Measurements from ENCODE around the gene ZSWIM8. TPM values are rescaled to one million over a fixed set of nuclear protein-coding genes. Genes with fewer than 3 reads are reported as not detected.

ZSWIM8 gene
- total and polyA plus RNA-seq, 2 donors (not counting 3 experiments of a cell fraction or from before 2014, with no cell fraction given), result 111 to 230 TPM

GRCh38 chr10:73790886-73791625 is 5.7 kb downstream of the ZSWIM8 start:
- ChIA-PET CTCF (no interaction called here), POLR2A (no interaction called here)
- intact Hi-C loops (cut with micrococcal nuclease), result no loop called here
- DNase-seq (ENCODE audit: low read depth, low spot score), result no peak
- Histone ChIP-seq H3K79me2 (ENCODE audit: control insufficient read depth, insufficient read depth, low read length) (peaks cover 22% of the 10 kb centered on the region), H3K4me1 (ENCODE audit: control insufficient read depth, extremely low read depth, insufficient read depth, low read length) (peaks cover 12% of the 10 kb centered on the region), H3K9me3 (replicated peaks; ENCODE audit: control insufficient read depth, insufficient read depth, low read length) (no peaks in the 10 kb centered on the region), H3K9me1 (replicated peaks; ENCODE audit: control insufficient read depth, extremely low read depth, insufficient read depth, low read length) (no peaks in the 10 kb centered on the region), H3K4me3 (replicated peaks in 1 of 3; ENCODE audit: insufficient read depth in 1 of 3, low read depth in 1 of 3, low read length in 3 of 3) (no peak overlapping the region), H3K9ac (replicated peaks; ENCODE audit: extremely low read depth, insufficient read depth, low read length) (no peak overlapping the region), H3K27ac (ENCODE audit: insufficient read depth, low read depth, low read length) (no peak overlapping the region), H3K4me2 (ENCODE audit: insufficient read depth, low read length) (no peak overlapping the region), H2AFZ (ENCODE audit: low read depth, low read length) (no peak overlapping the region), H4K20me1 (replicated peaks; ENCODE audit: control insufficient read depth, extremely low read depth, insufficient read depth, low read length) (peaks cover 6% of the 10 kb centered on the region), H3K36me3 (ENCODE audit: control insufficient read depth in 2 of 2, extremely low read depth in 1 of 2, insufficient read depth in 2 of 2, low read length in 2 of 2) (peaks cover 21 to 66% of the 10 kb centered on the region in 2 experiments), H3K27me3 (ENCODE audit: control insufficient read depth in 2 of 2, insufficient read depth in 2 of 2, low read length in 2 of 2) (no peaks in the 10 kb centered on the region)
- no peak for FAIRE-seq
- dilution Hi-C loops (cut with MboI; ENCODE audit: extremely low pct_ligation_motif_present, low sequenced_read_pairs), result no loop called here
- TF ChIP-seq, protein P1, sequence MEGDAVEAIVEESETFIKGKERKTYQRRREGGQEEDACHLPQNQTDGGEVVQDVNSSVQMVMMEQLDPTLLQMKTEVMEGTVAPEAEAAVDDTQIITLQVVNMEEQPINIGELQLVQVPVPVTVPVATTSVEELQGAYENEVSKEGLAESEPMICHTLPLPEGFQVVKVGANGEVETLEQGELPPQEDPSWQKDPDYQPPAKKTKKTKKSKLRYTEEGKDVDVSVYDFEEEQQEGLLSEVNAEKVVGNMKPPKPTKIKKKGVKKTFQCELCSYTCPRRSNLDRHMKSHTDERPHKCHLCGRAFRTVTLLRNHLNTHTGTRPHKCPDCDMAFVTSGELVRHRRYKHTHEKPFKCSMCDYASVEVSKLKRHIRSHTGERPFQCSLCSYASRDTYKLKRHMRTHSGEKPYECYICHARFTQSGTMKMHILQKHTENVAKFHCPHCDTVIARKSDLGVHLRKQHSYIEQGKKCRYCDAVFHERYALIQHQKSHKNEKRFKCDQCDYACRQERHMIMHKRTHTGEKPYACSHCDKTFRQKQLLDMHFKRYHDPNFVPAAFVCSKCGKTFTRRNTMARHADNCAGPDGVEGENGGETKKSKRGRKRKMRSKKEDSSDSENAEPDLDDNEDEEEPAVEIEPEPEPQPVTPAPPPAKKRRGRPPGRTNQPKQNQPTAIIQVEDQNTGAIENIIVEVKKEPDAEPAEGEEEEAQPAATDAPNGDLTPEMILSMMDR (IDR thresholded peaks at IDR 0.05; ENCODE audit: extremely low read depth in 1 of 2, insufficient read depth in 1 of 2, low read depth in 1 of 2, low read length in 2 of 2), result no peak
- TF ChIP-seq GATA2 (IDR thresholded peaks at IDR 0.05; ENCODE audit: insufficient read depth, insufficient read length, low read depth, low read length) (no peak), MYC (IDR thresholded peaks at IDR 0.05; ENCODE audit: low read depth, low read length) (no peak), POLR2AphosphoS5 (IDR thresholded peaks at IDR 0.05; ENCODE audit: insufficient read depth, low read depth, low read length) (no peak), FOS (IDR thresholded peaks at IDR 0.05; ENCODE audit: borderline replicate concordance, insufficient read depth, low read length) (no peak), POLR2A (IDR thresholded peaks at IDR 0.05; ENCODE audit: low read depth, low read length) (no peak), MAX (IDR thresholded peaks at IDR 0.05; ENCODE audit: insufficient read depth, insufficient read length) (no peak), EZH2 (IDR thresholded peaks at IDR 0.05; ENCODE audit: borderline replicate concordance, low read depth, low read length, severe bottlenecking) (no peak), JUN (IDR thresholded peaks at IDR 0.05; ENCODE audit: borderline replicate concordance, insufficient read depth, insufficient read length, low read depth) (no peak)
- no TSS peak for BruUV-seq (replicated peaks)
